Liver (tissue), 9 donors: Measurements from ENCODE around the gene CFI. TPM values are rescaled to one million over a fixed set of nuclear protein-coding genes. Genes with fewer than 3 reads are reported as not detected.

Experiments
- DNase-seq: peaks from one replicate; pipeline ENCODE4 v3.0.0-alpha.2; 2017; ENCODE audit warnings: low spot score
- H3K27ac ChIP-seq, 2 donors: one replicate each; pipeline ENCODE4 v1.7.0; 2013; ENCODE audit warnings: inconsistent platforms in 2 of 2, low read length in 2 of 2, control low read depth in 1 of 2, low read depth in 1 of 2, mild to moderate bottlenecking in 1 of 2
- H3K27me3 ChIP-seq, 4 donors: one replicate each; pipeline versions ENCODE4 v1.6.1 to v1.7.0; 2013; ENCODE audit warnings: low read length in 3 of 4, inconsistent platforms in 1 of 4, mild to moderate bottlenecking in 1 of 4, moderate library complexity in 1 of 4; ENCODE audit not compliant: control insufficient read depth in 4 of 4, insufficient read depth in 4 of 4
- H3K36me3 ChIP-seq, 4 donors: one replicate each; pipeline versions ENCODE4 v1.6.1 to v1.7.0; 2013; ENCODE audit warnings: low read length in 3 of 4, mild to moderate bottlenecking in 3 of 4, low read depth in 1 of 4, moderate library complexity in 1 of 4; ENCODE audit not compliant: control insufficient read depth in 4 of 4, insufficient read depth in 3 of 4
- H3K4me1 ChIP-seq, 4 donors: one replicate each; pipeline versions ENCODE4 v1.6.1 to v1.7.0; 2013; ENCODE audit warnings: low read length in 3 of 4, mild to moderate bottlenecking in 3 of 4, moderate library complexity in 1 of 4; ENCODE audit not compliant: control insufficient read depth in 4 of 4, insufficient read depth in 4 of 4
- H3K4me3 ChIP-seq, 3 donors: one replicate each; pipeline versions ENCODE4 v1.6.1 to v1.7.0; 2013; ENCODE audit warnings: low read length in 3 of 3, control low read depth in 1 of 3, low read depth in 1 of 3, mild to moderate bottlenecking in 1 of 3
- H3K9ac ChIP-seq, 2 donors: one replicate each; pipeline ENCODE4 v1.7.0; 2013; ENCODE audit warnings: low read length in 2 of 2, mild to moderate bottlenecking in 2 of 2, moderate library complexity in 2 of 2, control low read depth in 1 of 2, low read depth in 1 of 2
- H3K9me3 ChIP-seq, 4 donors: one replicate each; pipeline versions ENCODE4 v1.6.1 to v1.7.0; 2013; ENCODE audit warnings: low read length in 3 of 4; ENCODE audit not compliant: control insufficient read depth in 4 of 4
- ATF3 ChIP-seq: IDR thresholded peaks from 2 replicates; pipeline ENCODE4 v1.6.1; 2016; ENCODE audit warnings: antibody characterized with exemption
- CTCF ChIP-seq: fragments of 150-350 bp; IDR thresholded peaks from 2 replicates; pipeline ENCODE4 v1.5.1; 2017; ENCODE audit warnings: improper control_type of control experiment, low read depth, low read length; ENCODE audit not compliant: missing input control
- EGR1 ChIP-seq, 2 donors: IDR thresholded peaks; 2 replicates each; pipeline ENCODE4 v1.6.1; 2016 to 2018; ENCODE audit warnings: antibody characterized with exemption in 2 of 2, low read depth in 2 of 2
- FOXA1 ChIP-seq: IDR thresholded peaks from 2 replicates; pipeline ENCODE4 v1.6.1; 2016; ENCODE audit warnings: antibody characterized with exemption
- FOXA2 ChIP-seq: IDR thresholded peaks from 2 replicates; pipeline ENCODE4 v1.6.1; 2016; ENCODE audit warnings: antibody characterized with exemption
- GABPA ChIP-seq, 2 donors: IDR thresholded peaks in 1 of 2; conservative IDR thresholded peaks in 1 of 2; 2 replicates each; pipeline ENCODE4 v1.6.1; 2016; ENCODE audit warnings: antibody characterized with exemption in 2 of 2, mild to moderate bottlenecking in 1 of 2, moderate library complexity in 1 of 2
- HNF4G ChIP-seq: IDR thresholded peaks from 2 replicates; pipeline ENCODE4 v1.6.1; 2016; ENCODE audit warnings: antibody characterized with exemption
- JUND ChIP-seq, 2 donors: IDR thresholded peaks; 2 replicates each; pipeline ENCODE4 v1.6.1; 2016; ENCODE audit warnings: antibody characterized with exemption in 2 of 2
- MAX ChIP-seq: IDR thresholded peaks from 2 replicates; pipeline ENCODE4 v1.6.1; 2016; ENCODE audit warnings: antibody characterized with exemption
- NR2F2 ChIP-seq: IDR thresholded peaks from 2 replicates; pipeline ENCODE4 v1.6.1; 2016; ENCODE audit warnings: antibody characterized with exemption
- RAD21 ChIP-seq, 2 donors: IDR thresholded peaks; 2 replicates each; pipeline ENCODE4 v1.6.1; 2016; ENCODE audit warnings: antibody characterized with exemption in 2 of 2, mild to moderate bottlenecking in 2 of 2
- REST ChIP-seq: IDR thresholded peaks from 2 replicates; pipeline ENCODE4 v1.6.1; 2016; ENCODE audit warnings: antibody characterized with exemption, mild to moderate bottlenecking
- RXRA ChIP-seq, 2 donors: IDR thresholded peaks; 2 replicates each; pipeline ENCODE4 v1.6.1; 2017 to 2018; ENCODE audit warnings: antibody characterized with exemption in 2 of 2, mild to moderate bottlenecking in 1 of 2
- SP1 ChIP-seq: IDR thresholded peaks from 2 replicates; pipeline ENCODE4 v1.6.1; 2018; ENCODE audit warnings: antibody characterized with exemption, mild to moderate bottlenecking
- TAF1 ChIP-seq: conservative IDR thresholded peaks from 2 replicates; pipeline ENCODE4 v1.6.1; 2016; ENCODE audit warnings: antibody characterized with exemption, mild to moderate bottlenecking
- YY1 ChIP-seq: IDR thresholded peaks from 2 replicates; pipeline ENCODE4 v1.6.1; 2016; ENCODE audit warnings: antibody characterized with exemption, mild to moderate bottlenecking
- ZBTB33 ChIP-seq: IDR thresholded peaks from 2 replicates; pipeline ENCODE4 v1.6.1; 2016; ENCODE audit warnings: antibody characterized with exemption
- WGBS: extraction: QIAGEN DNeasy Blood & Tissue Kit; methylation state at CpG from one replicate; pipeline ENCODE4 v1.1.7; 2013; 5-methylcytosine and 5-hydroxymethylcytosine counted together
- polyA plus RNA-seq, 2 donors: library from polyadenylated mRNA; stranded (reverse) in 1 of 2; unstranded in 1 of 2; fragments of 200-250 nt in 1 of 2; fragments of >200 nt in 1 of 2; fragmentation: Nextera tagmentation in 1 of 2; extraction: Ambion mirVana in 1 of 2; gene quantifications; one replicate each; pipeline versions ENCODE4 v1.2.1 to v1.2.3, GENCODE V29; 2013 to 2015
- total RNA-seq, 2 donors: library from RNA; depleted of rRNA; stranded (reverse); fragments of >200 nt; gene quantifications; one replicate each; pipeline ENCODE4 v1.2.3, GENCODE V29; 2014
- donor health status: healthy.
- donor health status: healthy.
- donor health status: healthy.
- donor health status: healthy.
- donor health status: healthy.

The CFI gene
- total and polyA plus RNA-seq, 4 donors, result 232 to 598 (median 500) TPM

- Histone ChIP-seq H3K36me3 (peaks cover 2 to 16% (median 13%) of the 10 kb centered on the region in 4 donors), H3K4me1 (peaks cover 0 to 4% (median 2%) of the 10 kb centered on the region in 4 donors), H3K4me3 (no peak overlapping the region), H3K27me3 (no peaks in the 10 kb centered on the region), H3K27ac (no peak overlapping the region), H3K9me3 (no peaks in the 10 kb centered on the region), H3K9ac (no peak overlapping the region)
- TF ChIP-seq MAX, result no peak
- no peak for TF ChIP-seq GABPA (IDR thresholded peaks at IDR 0.05 in 1 of 2, conservative IDR thresholded peaks at IDR 0.05 in 1 of 2)
- TF ChIP-seq YY1, result no peak
- no peak for TF ChIP-seq JUND (IDR thresholded peaks at IDR 0.05)
- TF ChIP-seq ZBTB33, result no peak
- TF ChIP-seq SP1, result no peak
- TF ChIP-seq NR2F2, result no peak
- TF ChIP-seq REST, result no peak
- no peak for TF ChIP-seq RAD21 (IDR thresholded peaks at IDR 0.05)
- no peak for TF ChIP-seq EGR1 (IDR thresholded peaks at IDR 0.05; ENCODE audit: low read depth in 2 of 2)
- no peak for TF ChIP-seq FOXA1
- no peak for TF ChIP-seq TAF1
- no peak for TF ChIP-seq HNF4G
- TF ChIP-seq ATF3, result no peak
- no peak for TF ChIP-seq RXRA (IDR thresholded peaks at IDR 0.05)
- DNase-seq, result no peak
- WGBS, result 98% methylated on average over 1 of the region's 1 CpG
Measured at GRCh38 chr4:109708990-109709389, 92.8 kb downstream of the CFI start.

- H3K27me3 ChIP-seq, result no peaks in the 10 kb centered on the region
- TF ChIP-seq RXRA (IDR thresholded peaks at IDR 0.05) (no peak), CTCF (no peak), ATF3 (no peak), FOXA1 (no peak), REST (no peak), SP1 (no peak), ZBTB33 (no peak), YY1 (no peak), GABPA (IDR thresholded peaks at IDR 0.05 in 1 of 2, conservative IDR thresholded peaks at IDR 0.05 in 1 of 2) (no peak), NR2F2 (no peak), FOXA2 (no peak), TAF1 (no peak), JUND (IDR thresholded peaks at IDR 0.05) (no peak), HNF4G (no peak), RAD21 (IDR thresholded peaks at IDR 0.05) (no peak)
- H3K9ac ChIP-seq, result no peak overlapping the region
- DNase-seq, result no peak
- no peaks in the 10 kb centered on the region for H3K9me3 ChIP-seq
- no peak overlapping the region for H3K4me3 ChIP-seq
- peaks cover 2 to 11% (median 11%) of the 10 kb centered on the region in 4 donors for H3K36me3 ChIP-seq
- WGBS, result 88% methylated on average over 2 of the region's 2 CpGs
- H3K4me1 ChIP-seq, result peaks cover 0 to 8% (median 3%) of the 10 kb centered on the region in 4 donors
- H3K27ac ChIP-seq, result no peak overlapping the region
Measured at GRCh38 chr4:109708435-109708834, 93.4 kb downstream of the CFI start.
